IPS-18c (cell line): ENCODE measurements around the gene GPR137.
A peak's percentile ranks its signal among the peaks of the same experiment; 100 is the strongest.

Experiments used
- H3K4me3 ChIP-seq: 2 replicates; pipeline ENCODE4 v1.7.0; 2013; ENCODE audit warnings: low read depth, mild to moderate bottlenecking, low read length, moderate library complexity; ENCODE audit not compliant: insufficient read depth
- H3K9me3 ChIP-seq: one replicate; pipeline ENCODE4 v1.6.1; 2013; ENCODE audit warnings: mild to moderate bottlenecking, low read length, moderate library complexity; ENCODE audit not compliant: control insufficient read depth, insufficient read depth

GPR137 gene

DNA sequence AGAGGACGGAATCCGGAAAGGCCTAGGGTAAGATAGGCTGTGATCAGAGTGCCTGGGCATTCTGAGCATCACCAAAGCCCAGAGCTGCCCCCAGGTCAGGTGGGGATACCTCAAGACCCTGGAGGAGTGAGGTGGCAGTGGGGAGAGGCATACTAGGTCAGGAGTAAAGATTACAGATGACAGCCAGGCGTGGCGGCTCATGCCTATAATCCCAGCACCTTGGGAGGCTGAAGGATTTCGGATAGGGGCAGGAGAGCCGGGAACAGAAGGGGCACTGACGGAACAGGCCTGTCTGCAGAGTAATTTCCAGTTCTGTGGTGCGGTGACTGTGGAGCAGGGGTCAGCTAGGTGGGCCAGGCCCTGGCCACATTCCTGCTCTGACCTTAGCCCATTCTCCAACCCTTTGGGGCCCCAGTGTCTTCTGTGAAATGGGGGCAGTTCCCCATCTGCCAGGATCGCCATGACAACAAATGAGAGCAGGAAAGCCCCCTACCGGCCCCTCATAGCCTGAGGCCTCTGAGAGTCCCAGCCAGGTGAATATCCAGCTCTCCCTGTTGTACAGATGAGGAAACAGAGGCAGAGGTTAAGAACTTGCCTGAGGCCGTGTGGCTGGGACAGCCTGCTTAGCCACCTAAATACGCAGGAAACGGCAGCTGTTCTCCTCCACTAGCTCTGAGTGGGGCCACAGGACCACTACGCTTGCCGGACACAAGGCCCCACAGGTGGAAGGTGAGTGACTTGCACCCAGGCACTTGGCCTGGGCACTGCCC lies 10.4 kb upstream of the GPR137 start:
- Histone ChIP-seq H3K4me3 (no peak overlapping the region), H3K9me3 (no peaks in the 10 kb centered on the region)

DNA sequence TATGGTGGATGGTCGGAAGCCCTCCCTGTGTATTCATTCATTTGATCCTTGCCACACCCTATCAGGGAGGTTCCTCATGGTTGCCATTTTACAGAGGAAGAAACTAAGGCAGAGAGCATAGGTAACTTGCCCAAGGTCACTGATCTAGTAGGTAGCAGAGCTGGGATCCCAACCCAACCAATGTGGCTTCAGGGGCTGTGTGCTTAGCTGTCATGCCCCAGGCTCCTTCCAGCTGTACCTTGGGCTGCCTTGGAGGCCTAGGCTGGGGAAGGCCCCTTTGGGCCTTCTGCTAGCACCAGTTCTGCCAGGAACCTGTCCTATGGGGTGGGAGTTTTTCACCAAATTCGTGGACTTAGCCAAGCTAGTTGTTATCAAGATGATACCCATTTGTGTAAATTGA lies 9.8 kb upstream of the GPR137 start:
- Histone ChIP-seq H3K4me3 (no peak overlapping the region), H3K9me3 (no peaks in the 10 kb centered on the region)

GRCh38 chr11:64276653-64277431 lies 8.8 kb upstream of the GPR137 start:
- Histone ChIP-seq H3K4me3 (no peak overlapping the region), H3K9me3 (no peaks in the 10 kb centered on the region)

GRCh38 chr11:64278576-64279190 lies 7.0 kb upstream of the GPR137 start:
- Histone ChIP-seq H3K4me3 (no peak overlapping the region), H3K9me3 (no peaks in the 10 kb centered on the region)

- no peak overlapping the region; the same call in 1 of the 2 replicates for H3K4me3 ChIP-seq
These were observed 3.5 kb upstream of the GPR137 start for GRCh38 chr11:64281957-64282770.

DNA sequence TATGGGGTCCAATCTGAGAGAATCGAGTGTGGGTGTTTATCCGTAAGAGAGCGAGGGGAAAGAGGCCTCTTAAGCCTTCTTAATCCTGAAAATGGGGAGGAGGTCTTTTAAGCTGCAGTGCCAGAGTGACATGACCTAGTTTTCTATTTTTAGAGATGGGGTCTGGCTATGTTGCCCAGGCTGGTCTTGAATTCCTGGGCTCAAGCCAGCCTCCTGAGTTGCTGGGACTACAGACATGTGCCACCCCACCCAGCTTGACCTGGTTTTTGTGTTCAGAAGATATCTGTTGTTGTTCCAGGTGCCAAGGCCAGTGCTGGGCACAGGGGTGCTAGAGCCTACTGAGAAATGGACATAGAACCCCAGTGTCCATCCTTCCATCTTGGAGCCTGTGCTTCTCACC lies 2.6 kb upstream of the GPR137 start:
- Histone ChIP-seq H3K4me3 (no peak overlapping the region), H3K9me3 (no peaks in the 10 kb centered on the region)

More at GRCh38 chr11:64281957-64282770, 3.5 kb upstream of the GPR137 start:
- H3K9me3 ChIP-seq, result no peaks in the 10 kb centered on the region

- H3K9me3 ChIP-seq, result no peaks in the 10 kb centered on the region
- H3K4me3 ChIP-seq, result peak within 1 kb of the TSS; percentile 84
These were observed 1.3 kb upstream of the GPR137 start, which contains the start of gene BAD for GRCh38 chr11:64284048-64284961. Gene BAD, minus strand, starts transcription at chr11:64284665. Its CDS starts 297 bp downstream, at chr11:64284368.

DNA sequence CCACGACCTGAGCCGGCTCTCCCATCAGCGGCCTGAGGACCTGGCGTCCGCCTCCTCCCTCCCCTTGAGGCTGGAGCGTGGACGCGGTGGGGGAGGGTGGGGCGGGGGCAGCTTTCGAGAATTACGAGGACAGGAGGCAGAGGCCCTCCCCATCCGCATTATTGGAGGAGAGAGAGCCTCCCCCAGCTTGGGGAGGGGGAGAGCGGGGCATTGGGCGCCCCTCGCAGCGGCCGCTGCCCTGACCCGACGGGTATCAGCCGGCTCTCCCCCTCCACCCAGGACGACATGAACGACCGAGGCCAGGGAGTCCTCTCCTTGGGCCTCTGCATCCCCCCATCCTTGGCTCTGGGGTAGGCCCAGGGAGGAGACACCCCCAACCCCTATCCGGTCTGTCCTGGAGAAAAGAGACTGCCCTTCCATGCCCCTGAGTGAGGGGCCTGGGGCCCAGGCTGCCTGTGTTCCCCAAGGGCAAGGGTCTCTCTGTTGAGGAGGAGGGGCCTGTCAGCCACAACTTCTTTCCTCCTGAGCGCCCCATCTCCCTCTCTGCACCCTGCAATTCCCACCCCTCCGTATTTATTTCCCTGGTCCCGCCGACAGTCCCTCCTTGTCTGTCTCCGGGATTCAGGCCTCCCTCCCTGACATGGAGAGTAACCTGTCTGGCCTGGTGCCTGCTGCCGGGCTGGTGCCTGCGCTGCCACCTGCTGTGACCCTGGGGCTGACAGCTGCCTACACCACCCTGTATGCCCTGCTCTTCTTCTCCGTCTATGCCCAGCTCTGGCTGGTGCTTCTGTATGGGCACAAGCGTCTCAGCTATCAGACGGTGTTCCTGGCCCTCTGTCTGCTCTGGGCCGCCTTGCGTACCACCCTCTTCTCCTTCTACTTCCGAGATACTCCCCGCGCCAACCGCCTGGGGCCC lies 495 bp downstream of the GPR137 start:
- Histone ChIP-seq H3K4me3 (peak overlapping the region; percentile 84), H3K9me3 (no peaks in the 10 kb centered on the region)

- no peaks in the 10 kb centered on the region for H3K9me3 ChIP-seq
- no peak overlapping the region for H3K4me3 ChIP-seq
These were observed 1.1 kb downstream of the GPR137 start for GRCh38 chr11:64286801-64287159.

DNA sequence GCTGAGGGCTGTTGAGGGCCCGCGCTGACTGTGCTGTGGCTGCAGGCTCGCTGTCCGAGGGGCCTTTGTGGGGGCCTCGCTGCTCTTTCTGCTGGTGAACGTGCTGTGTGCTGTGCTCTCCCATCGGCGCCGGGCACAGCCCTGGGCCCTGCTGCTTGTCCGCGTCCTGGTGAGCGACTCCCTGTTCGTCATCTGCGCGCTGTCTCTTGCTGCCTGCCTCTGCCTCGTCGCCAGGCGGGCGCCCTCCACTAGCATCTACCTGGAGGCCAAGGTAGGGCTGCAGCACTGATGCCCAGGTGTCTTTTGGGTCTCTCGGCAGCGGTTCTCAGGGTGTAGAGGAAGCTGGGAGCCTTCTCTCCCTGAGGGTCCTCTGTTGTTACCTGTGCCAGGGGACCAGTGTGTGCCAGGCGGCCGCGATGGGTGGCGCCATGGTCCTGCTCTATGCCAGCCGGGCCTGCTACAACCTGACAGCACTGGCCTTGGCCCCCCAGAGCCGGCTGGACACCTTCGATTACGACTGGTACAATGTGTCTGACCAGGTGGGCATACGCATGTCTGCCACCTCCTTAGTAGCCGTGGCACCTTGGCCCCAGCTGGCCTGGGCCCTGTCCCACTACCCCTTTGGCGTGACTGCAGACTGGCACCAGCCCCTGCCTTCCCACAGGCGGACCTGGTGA lies 2.2 kb downstream of the GPR137 start:
- no peak overlapping the region for H3K4me3 ChIP-seq
- H3K9me3 ChIP-seq, result no peaks in the 10 kb centered on the region

DNA sequence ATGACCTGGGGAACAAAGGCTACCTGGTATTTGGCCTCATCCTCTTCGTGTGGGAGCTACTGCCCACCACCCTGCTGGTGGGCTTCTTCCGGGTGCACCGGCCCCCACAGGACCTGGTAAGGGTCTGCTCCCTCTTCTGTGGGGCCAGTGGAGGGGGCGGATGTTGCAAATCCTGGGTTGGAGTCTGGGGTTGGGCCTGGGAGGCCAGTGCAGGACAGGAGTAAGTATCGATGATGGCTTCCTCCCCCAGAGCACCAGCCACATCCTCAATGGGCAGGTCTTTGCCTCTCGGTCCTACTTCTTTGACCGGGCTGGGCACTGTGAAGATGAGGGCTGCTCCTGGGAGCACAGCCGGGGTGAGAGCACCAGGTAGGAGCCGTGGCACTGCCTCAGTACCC lies 2.7 kb downstream of the GPR137 start:
- H3K9me3 ChIP-seq, result no peaks in the 10 kb centered on the region
- H3K4me3 ChIP-seq, result no peak overlapping the region

DNA sequence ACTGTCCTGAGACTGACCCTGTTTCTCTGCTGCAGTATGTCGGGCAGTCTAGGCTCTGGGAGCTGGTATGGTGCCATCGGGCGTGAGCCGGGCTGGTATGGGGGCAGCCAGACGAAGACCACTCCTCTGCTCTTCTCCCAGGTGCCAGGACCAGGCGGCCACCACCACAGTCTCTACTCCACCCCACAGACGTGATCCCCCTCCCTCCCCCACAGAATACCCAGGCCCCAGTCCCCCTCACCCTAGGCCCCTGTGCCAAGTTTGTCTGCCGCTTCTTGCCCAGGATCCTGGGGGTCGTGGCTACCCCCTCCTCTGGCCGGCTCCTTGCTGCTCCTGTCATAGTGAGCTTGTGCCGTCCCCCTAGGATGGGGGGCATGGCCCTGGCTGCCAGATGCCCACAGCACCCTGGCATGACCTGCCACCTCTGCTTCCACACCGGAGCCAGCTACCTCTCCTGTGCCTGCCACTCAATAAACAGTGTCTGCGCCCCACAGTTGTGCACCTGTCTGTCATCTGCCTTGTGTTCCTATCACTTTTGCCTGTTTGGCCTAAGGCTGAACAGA lies 3.4 kb downstream of the GPR137 start:
- Histone ChIP-seq H3K9me3 (no peaks in the 10 kb centered on the region), H3K4me3 (no peak overlapping the region)

- Histone ChIP-seq H3K9me3 (no peaks in the 10 kb centered on the region), H3K4me3 (peak overlapping the region; percentile 46; the same call in 1 of the 2 replicates)
These were observed 5.0 kb downstream of the GPR137 start for GRCh38 chr11:64290352-64291261.

- Histone ChIP-seq H3K9me3 (no peaks in the 10 kb centered on the region), H3K4me3 (peak within 1 kb of the TSS; percentile 46)
These were observed 5.7 kb downstream of the GPR137 start, which contains the start of gene KCNK4 for GRCh38 chr11:64291262-64291751. Gene KCNK4, plus strand, starts transcription at chr11:64291302. Its CDS starts 1,717 bp downstream, at chr11:64293019.
